ENCODE measurements around the gene PPP6R2. TPM values are rescaled to one million over a fixed set of nuclear protein-coding genes. Genes with fewer than 3 reads are reported as not detected.

PPP6R2 gene
- total and polyA plus RNA-seq, 2 donors = 45.4 to 45.7 TPM

DNA sequence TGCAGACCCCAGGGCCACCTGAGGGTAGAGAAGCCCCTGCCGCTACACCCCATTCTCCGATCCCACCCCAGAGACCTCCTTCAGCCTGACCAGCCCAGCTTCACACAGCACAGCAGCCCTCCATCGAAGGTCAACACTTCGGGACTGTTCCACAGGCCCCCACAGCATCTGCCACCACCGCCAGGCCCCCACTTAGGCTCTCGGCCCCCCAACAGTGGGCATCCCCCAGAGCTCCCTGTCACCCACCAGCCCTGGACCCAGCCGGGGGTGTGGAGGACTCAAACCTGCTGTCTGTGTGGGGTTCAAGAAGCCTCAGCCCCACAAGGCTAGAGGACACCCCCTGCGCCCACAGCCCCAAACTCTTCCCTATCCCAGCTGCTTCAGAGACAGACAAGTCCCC, 125.5 kb downstream of the PPP6R2 start:
- WGBS = 82% methylated on average over 8 of the region's 8 CpGs
- peak overlapping the region; percentile 46 to 51 for H3K4me3 ChIP-seq (ENCODE audit: low read length in 2 of 2)
- H3K9me3 ChIP-seq (ENCODE audit: control insufficient read depth in 2 of 2, insufficient read depth in 1 of 2, low read length in 1 of 2) = peaks cover 0 to 6% of the 10 kb centered on the region in 2 donors
- no peak for DNase-seq (ENCODE audit: low read depth in 6 of 9, low spot score in 9 of 9)
- H3K36me3 ChIP-seq (ENCODE audit: control insufficient read depth in 2 of 2, insufficient read depth in 2 of 2, low read length in 1 of 2) = peaks cover 48% of the 10 kb centered on the region in 2 donors
- peak overlapping the region; percentile 94 to 99 for H3K27ac ChIP-seq (ENCODE audit: low read depth in 1 of 2, low read length in 1 of 2)
- H3K4me1 ChIP-seq (ENCODE audit: control insufficient read depth in 2 of 2, insufficient read depth in 2 of 2, low read length in 2 of 2) = peaks cover 55 to 74% of the 10 kb centered on the region in 2 donors
- H3K27me3 ChIP-seq (ENCODE audit: control insufficient read depth in 2 of 2, insufficient read depth in 1 of 2, low read length in 1 of 2) = no peaks in the 10 kb centered on the region

DNA sequence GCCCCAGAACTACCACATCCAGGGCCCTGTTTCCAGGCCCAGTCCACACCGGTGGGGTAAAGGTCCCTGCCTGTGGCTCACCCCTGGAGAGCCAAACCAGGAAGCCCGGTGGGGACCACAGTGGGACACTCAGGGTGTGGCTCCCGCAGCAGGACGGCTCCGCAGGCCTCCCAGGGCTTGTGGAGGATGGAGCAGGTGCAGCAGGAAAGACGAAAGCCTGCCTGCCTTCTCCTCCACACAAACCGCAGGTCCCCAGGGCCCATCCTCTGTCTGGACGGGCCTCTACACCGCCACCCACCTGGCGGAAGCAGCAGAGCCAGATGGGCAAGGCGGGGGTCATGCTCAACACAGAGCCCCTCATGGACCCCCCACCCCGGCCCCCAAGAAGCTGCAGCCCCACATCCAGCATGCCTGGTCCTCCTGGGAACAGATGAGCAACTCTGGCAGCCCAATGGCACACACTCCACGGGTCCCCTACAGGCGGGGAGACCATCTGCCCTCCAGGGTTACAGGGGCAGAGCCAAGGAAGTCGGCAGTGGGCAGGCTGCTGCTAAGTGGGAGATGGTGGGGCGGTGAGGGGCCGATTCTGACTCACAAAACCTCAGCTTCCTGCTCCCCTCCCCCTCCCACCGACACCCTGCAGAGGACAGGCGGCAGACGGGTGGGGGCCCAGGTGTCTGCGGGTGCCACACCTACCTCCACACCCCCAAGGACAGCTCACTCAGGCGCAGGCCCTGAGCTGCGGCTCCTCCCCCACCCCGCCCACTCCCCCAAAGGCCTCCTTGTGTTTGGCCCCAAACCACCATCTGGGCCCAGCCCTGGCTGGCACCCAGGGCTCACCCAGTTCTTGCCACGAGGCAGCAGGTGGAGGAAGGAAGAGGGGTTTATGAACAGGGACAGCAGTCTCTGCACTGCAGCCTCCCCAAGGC, 126.5 kb downstream of the PPP6R2 start:
- peaks cover 0 to 6% of the 10 kb centered on the region in 2 donors for H3K9me3 ChIP-seq (ENCODE audit: control insufficient read depth in 2 of 2, insufficient read depth in 1 of 2, low read length in 1 of 2)
- H3K4me3 ChIP-seq (ENCODE audit: low read length in 2 of 2) = peak overlapping the region; percentile 46 to 51
- H3K27me3 ChIP-seq (ENCODE audit: control insufficient read depth in 2 of 2, insufficient read depth in 1 of 2, low read length in 1 of 2) = no peaks in the 10 kb centered on the region
- H3K27ac ChIP-seq (ENCODE audit: low read depth in 1 of 2, low read length in 1 of 2) = peak overlapping the region; percentile 94 to 99
- 4% methylated on average over 25 of the region's 25 CpGs for whole genome bisulfite sequencing
- peak; percentile 82 to 98 (median 91) for DNase-seq (ENCODE audit: low read depth in 6 of 9, low spot score in 9 of 9)
- peaks cover 37 to 38% of the 10 kb centered on the region in 2 donors for H3K36me3 ChIP-seq (ENCODE audit: control insufficient read depth in 2 of 2, insufficient read depth in 2 of 2, low read length in 1 of 2)
- H3K4me1 ChIP-seq (ENCODE audit: control insufficient read depth in 2 of 2, insufficient read depth in 2 of 2, low read length in 2 of 2) = peaks cover 57 to 78% of the 10 kb centered on the region in 2 donors

DNA sequence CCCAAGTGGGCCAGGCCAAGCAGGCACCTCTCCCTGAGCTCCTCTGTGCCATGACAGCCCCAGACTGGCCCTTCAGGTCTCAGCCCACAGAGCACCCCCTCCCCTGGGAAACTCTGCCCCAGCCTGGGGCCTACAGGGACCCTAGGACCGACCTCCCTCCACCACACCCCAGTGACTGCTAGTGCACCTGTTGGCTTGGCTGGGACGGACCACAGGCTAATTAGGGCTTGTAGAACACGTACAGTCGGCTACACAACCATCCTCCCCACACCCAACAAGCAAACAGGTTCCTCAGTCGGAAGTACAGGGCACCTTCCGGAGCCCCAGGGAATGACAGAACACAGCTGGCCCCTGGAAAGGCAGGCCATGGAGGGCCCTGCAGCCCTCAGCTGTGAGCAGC, 127.4 kb downstream of the PPP6R2 start:
- Histone ChIP-seq H3K9me3 (ENCODE audit: control insufficient read depth in 2 of 2, insufficient read depth in 1 of 2, low read length in 1 of 2) (peaks cover 0 to 6% of the 10 kb centered on the region in 2 donors), H3K4me1 (ENCODE audit: control insufficient read depth in 2 of 2, insufficient read depth in 2 of 2, low read length in 2 of 2) (peaks cover 59 to 83% of the 10 kb centered on the region in 2 donors), H3K27ac (ENCODE audit: low read depth in 1 of 2, low read length in 1 of 2) (peak overlapping the region; percentile 94 to 99), H3K4me3 (ENCODE audit: low read length in 2 of 2) (peak overlapping the region; percentile 46 to 51), H3K36me3 (ENCODE audit: control insufficient read depth in 2 of 2, insufficient read depth in 2 of 2, low read length in 1 of 2) (peaks cover 29% of the 10 kb centered on the region in 2 donors), H3K27me3 (ENCODE audit: control insufficient read depth in 2 of 2, insufficient read depth in 1 of 2, low read length in 1 of 2) (no peaks in the 10 kb centered on the region)
- 28% methylated on average over 6 of the region's 6 CpGs for WGBS
- DNase-seq (ENCODE audit: low read depth in 6 of 9, low spot score in 9 of 9) = no peak

DNA sequence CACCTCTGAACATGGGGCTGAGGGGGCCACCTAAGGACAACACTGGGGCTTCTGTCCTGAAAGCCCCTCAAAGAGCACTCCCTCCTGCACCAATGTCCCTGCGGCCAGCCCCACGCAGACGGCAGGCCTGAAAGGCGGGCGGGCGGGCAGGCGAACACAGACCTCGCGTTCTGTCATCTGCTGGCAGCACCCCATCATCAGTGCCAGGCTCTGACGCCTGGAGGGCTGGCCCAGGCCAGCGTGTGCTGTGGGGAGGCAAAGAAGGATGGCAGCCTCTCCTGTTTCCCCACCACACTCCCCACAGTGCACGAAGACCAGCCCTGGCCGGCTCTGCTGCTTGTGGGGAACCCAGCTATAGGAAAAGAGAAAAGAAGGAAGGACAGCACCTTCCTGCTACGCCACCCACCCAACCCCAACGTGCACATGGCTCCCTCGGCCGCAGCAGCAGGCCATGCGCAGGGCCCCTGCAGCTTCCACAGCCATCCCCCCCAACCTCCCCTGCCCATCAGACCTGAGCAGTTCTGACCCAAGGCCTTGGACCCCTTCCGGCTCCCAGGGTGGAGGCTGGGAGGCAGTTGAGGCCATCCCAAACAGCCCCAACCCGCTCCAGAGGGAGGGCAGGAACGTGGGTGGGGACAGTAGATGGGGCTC, 128.2 kb downstream of the PPP6R2 start:
- no peaks in the 10 kb centered on the region for H3K27me3 ChIP-seq (ENCODE audit: control insufficient read depth in 2 of 2, insufficient read depth in 1 of 2, low read length in 1 of 2)
- peaks cover 21% of the 10 kb centered on the region in 2 donors for H3K36me3 ChIP-seq (ENCODE audit: control insufficient read depth in 2 of 2, insufficient read depth in 2 of 2, low read length in 1 of 2)
- peak overlapping the region; percentile 94 to 99 for H3K27ac ChIP-seq (ENCODE audit: low read depth in 1 of 2, low read length in 1 of 2)
- DNase-seq (ENCODE audit: low read depth in 6 of 9, low spot score in 9 of 9) = no peak
- peaks cover 59 to 85% of the 10 kb centered on the region in 2 donors for H3K4me1 ChIP-seq (ENCODE audit: control insufficient read depth in 2 of 2, insufficient read depth in 2 of 2, low read length in 2 of 2)
- WGBS = 71% methylated on average over 21 of the region's 21 CpGs
- peaks cover 0 to 6% of the 10 kb centered on the region in 2 donors for H3K9me3 ChIP-seq (ENCODE audit: control insufficient read depth in 2 of 2, insufficient read depth in 1 of 2, low read length in 1 of 2)
- H3K4me3 ChIP-seq (ENCODE audit: low read length in 2 of 2) = peak overlapping the region in 1 of 2 donors; percentile 51

DNA sequence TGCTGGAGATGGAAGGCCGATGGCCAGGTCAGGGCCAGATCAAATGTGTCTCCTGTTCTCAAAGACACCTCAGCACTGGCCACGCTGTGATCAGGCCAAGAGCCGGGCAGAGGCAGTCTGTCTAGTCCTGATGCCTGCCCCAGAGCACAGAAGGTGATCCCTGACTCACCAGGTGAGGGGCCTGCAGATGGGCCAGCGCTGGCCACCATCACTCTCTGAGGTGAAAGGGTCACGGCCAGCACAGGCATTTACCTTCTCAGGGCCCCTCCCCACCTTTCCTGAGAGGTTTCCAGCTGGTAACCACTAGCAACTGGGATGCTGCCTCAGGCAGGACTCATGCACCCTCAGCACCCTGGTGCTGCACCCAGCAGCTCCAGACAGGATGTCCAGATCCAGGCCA, 128.8 kb downstream of the PPP6R2 start:
- H3K27ac ChIP-seq (ENCODE audit: low read depth in 1 of 2, low read length in 1 of 2) = peak overlapping the region; percentile 53 to 79
- no peak overlapping the region for H3K4me3 ChIP-seq (ENCODE audit: low read length in 2 of 2)
- DNase-seq (ENCODE audit: low read depth in 6 of 9, low spot score in 9 of 9) = no peak
- peaks cover 14 to 15% of the 10 kb centered on the region in 2 donors for H3K36me3 ChIP-seq (ENCODE audit: control insufficient read depth in 2 of 2, insufficient read depth in 2 of 2, low read length in 1 of 2)
- peaks cover 0 to 2% of the 10 kb centered on the region in 2 donors for H3K27me3 ChIP-seq (ENCODE audit: control insufficient read depth in 2 of 2, insufficient read depth in 1 of 2, low read length in 1 of 2)
- peaks cover 0 to 6% of the 10 kb centered on the region in 2 donors for H3K9me3 ChIP-seq (ENCODE audit: control insufficient read depth in 2 of 2, insufficient read depth in 1 of 2, low read length in 1 of 2)
- peaks cover 59 to 79% of the 10 kb centered on the region in 2 donors for H3K4me1 ChIP-seq (ENCODE audit: control insufficient read depth in 2 of 2, insufficient read depth in 2 of 2, low read length in 2 of 2)
- 95% methylated on average over 5 of the region's 5 CpGs for WGBS

DNA sequence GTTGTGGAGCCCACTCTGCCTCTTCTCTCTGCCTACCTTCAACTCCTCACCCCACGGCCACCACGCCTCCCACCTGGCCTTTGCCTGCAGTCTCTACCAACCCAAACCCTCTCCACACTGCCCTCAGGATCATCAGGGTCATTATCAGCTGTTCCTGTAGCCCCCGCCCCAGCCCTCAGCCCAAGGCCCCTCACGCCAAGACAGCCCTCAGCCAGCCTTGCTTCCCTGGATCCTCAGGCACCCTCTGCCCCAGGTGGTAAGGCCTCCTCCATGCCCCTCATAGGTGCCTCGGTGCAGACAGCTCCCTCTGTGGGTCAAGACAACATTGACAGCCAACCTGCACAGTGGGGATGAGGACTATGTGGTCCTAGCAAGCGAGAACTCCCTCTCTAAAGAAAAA, 130.0 kb downstream of the PPP6R2 start:
- DNase-seq (ENCODE audit: low read depth in 6 of 9, low spot score in 9 of 9) = peak in 3 of 9 donors; percentile 56 to 77 (median 65)
- Histone ChIP-seq H3K9me3 (ENCODE audit: control insufficient read depth in 2 of 2, insufficient read depth in 1 of 2, low read length in 1 of 2) (peaks cover 0 to 6% of the 10 kb centered on the region in 2 donors), H3K27me3 (ENCODE audit: control insufficient read depth in 2 of 2, insufficient read depth in 1 of 2, low read length in 1 of 2) (peaks cover 0 to 5% of the 10 kb centered on the region in 2 donors), H3K4me3 (ENCODE audit: low read length in 2 of 2) (peak overlapping the region; percentile 78 to 98), H3K27ac (ENCODE audit: low read depth in 1 of 2, low read length in 1 of 2) (peak overlapping the region in 1 of 2 donors; percentile 79), H3K4me1 (ENCODE audit: control insufficient read depth in 2 of 2, insufficient read depth in 2 of 2, low read length in 2 of 2) (peaks cover 52 to 68% of the 10 kb centered on the region in 2 donors), H3K36me3 (ENCODE audit: control insufficient read depth in 2 of 2, insufficient read depth in 2 of 2, low read length in 1 of 2) (peaks cover 4% of the 10 kb centered on the region in 2 donors)
- WGBS = 75% methylated on average over 6 of the region's 6 CpGs

DNA sequence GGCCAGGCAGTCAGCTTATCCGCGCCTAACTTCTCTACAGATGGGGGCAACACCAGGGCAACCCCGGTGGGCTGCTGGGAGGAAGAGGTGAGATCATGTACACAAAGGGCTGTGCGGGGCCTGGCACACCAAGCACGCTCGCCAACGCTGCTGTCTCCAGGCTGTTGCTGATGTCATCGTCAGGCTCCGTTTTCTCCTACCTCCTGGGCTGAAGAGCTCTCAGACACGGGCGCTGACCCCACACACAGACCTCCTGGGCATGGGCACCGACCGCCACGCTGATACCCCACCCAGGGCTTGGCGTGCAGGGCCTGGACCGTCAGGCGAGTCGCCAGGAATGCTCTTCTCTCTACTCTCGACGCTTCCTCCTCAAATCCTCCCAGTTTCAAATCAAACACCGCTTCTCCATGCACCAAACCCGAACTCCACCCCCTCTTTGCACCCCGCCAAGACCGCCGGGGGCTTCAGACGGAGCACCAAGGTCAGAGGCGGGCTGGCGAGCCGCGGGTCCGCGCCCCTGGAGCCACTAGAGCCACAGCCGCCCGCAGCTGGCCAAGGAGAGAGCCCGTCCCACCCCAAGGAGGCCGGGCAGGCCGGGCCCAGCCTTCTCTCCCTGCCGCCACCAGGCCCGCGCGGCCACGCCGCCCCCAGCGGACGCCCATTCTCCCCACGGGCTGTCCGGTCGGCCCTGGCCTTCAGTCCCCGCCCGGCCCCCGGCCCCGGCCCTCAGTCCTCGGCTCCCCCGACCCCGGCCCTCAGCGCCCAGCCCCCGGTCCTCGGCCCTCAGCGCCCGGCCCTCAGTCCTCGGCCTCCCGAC, 130.9 kb downstream of the PPP6R2 start:
- Histone ChIP-seq H3K4me3 (ENCODE audit: low read length in 2 of 2) (peak overlapping the region; percentile 78 to 98), H3K27ac (ENCODE audit: low read depth in 1 of 2, low read length in 1 of 2) (peak overlapping the region; percentile 58 to 79), H3K27me3 (ENCODE audit: control insufficient read depth in 2 of 2, insufficient read depth in 1 of 2, low read length in 1 of 2) (peaks cover 0 to 12% of the 10 kb centered on the region in 2 donors), H3K9me3 (ENCODE audit: control insufficient read depth in 2 of 2, insufficient read depth in 1 of 2, low read length in 1 of 2) (peaks cover 0 to 6% of the 10 kb centered on the region in 2 donors), H3K4me1 (ENCODE audit: control insufficient read depth in 2 of 2, insufficient read depth in 2 of 2, low read length in 2 of 2) (peaks cover 42 to 58% of the 10 kb centered on the region in 2 donors), H3K36me3 (ENCODE audit: control insufficient read depth in 2 of 2, insufficient read depth in 2 of 2, low read length in 1 of 2) (peaks cover 2 to 4% of the 10 kb centered on the region in 2 donors)
- peak in 1 of 9 donors; percentile 45 for DNase-seq (ENCODE audit: low read depth in 6 of 9, low spot score in 9 of 9)
- WGBS = 14% methylated on average over 61 of the region's 62 CpGs

Data from thymus (tissue), 11 donors.